Vagina (tissue), 2 donors: ENCODE data around the gene PRRG2.

Source experiments
- CTCF ChIP-seq, 3 experiments: fragments of 450-650 bp in 2 of 3; fragments of 200-600 bp in 1 of 3; sonication (generic) in 1 of 3; IDR thresholded peaks; one replicate each; pipeline ENCODE4 v1.5.1; 2017 to 2019; ENCODE audit warnings: antibody characterized with exemption in 3 of 3, mild to moderate bottlenecking in 2 of 3, moderate library complexity in 2 of 3
- POLR2A ChIP-seq, 2 donors: fragments of 450-650 bp; IDR thresholded peaks; one replicate each; pipeline ENCODE4 v1.6.1; 2017; ENCODE audit warnings: antibody characterized with exemption in 2 of 2, mild to moderate bottlenecking in 2 of 2, moderate library complexity in 2 of 2

DNA sequence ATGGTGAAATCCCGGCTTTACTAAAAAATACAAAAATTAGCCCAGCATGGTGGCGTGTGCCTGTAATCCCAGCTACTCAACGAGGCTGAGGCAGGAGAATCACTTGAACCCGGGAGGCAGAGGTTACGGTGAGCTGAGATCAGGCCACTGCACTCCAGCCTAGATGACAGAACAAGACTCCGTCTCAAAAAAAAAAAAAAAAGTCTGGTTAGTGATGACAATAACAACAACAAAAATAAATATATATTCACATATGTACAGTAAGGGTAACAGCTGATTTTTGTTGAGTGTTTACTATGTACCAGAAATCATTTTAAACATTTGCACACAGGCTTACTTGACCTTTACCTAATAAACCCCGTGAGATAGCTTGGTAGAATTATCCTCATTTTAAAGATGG, 35.8 kb downstream of the PRRG2 start:
- TF ChIP-seq CTCF (IDR thresholded peaks at IDR 0.05) (no peak), POLR2A (IDR thresholded peaks at IDR 0.05) (no peak)
